WTC11 (cell line): ENCODE measurements around the gene PCDH9. TPM values are rescaled to one million over a fixed set of nuclear protein-coding genes. Genes with fewer than 3 reads are reported as not detected.

Experiments used
- ATAC-seq: fragments of 200-7000 bp; cut with Tn5 transposase; 2 replicates; pipeline ENCODE4 v1.10.0; 2021; ENCODE audit warnings: mild to moderate bottlenecking, moderate library complexity
- CTCF ChIA-PET: fragments of 300-600 bp; sonication (Branson Sonifier 250); formaldehyde crosslinking; loops from one replicate; lab custom pipeline; 2021; ENCODE audit warnings: antibody characterized with exemption; lab: Charles Lee
- POLR2A ChIA-PET: fragments of 350-600 bp; sonication (Branson Sonifier 250); formaldehyde crosslinking; loops from one replicate; lab custom pipeline; 2021; ENCODE audit warnings: antibody characterized with exemption; lab: Charles Lee
- DNase-seq: peaks from one replicate; pipeline ENCODE4 v3.0.0; 2021; ENCODE audit warnings: low spot score
- H3K27ac Mint-ChIP-seq: 2 replicates; pipeline ENCODE4 v1.8.0; 2021; ENCODE audit warnings: mixed read lengths
- H3K27me3 Mint-ChIP-seq: 2 replicates; pipeline ENCODE4 v1.8.0; 2021; ENCODE audit warnings: low read depth, mild to moderate bottlenecking, moderate library complexity, mixed read lengths
- H3K36me3 Mint-ChIP-seq: 2 replicates; pipeline ENCODE4 v1.8.0; 2021; ENCODE audit warnings: mixed read lengths
- H3K4me1 Mint-ChIP-seq: 2 replicates; pipeline ENCODE4 v1.8.0; 2022; ENCODE audit warnings: mixed read lengths
- H3K4me3 Mint-ChIP-seq: 2 replicates; pipeline ENCODE4 v1.8.0; 2021; ENCODE audit warnings: mild to moderate bottlenecking, moderate library complexity, mixed read lengths
- H3K9me3 Mint-ChIP-seq: 2 replicates; pipeline ENCODE4 v1.8.0; 2021; ENCODE audit warnings: mixed read lengths
- ARID4B ChIP-seq: sonication (generic); formaldehyde crosslinking; IDR thresholded peaks from 2 replicates; pipeline ENCODE4 v1.8.0; 2023; ENCODE audit warnings: missing genetic modification reagents, mild to moderate bottlenecking, borderline replicate concordance
- ATF2 ChIP-seq: sonication (generic); formaldehyde crosslinking; IDR thresholded peaks from 2 replicates; pipeline ENCODE4 v1.8.1; 2022; ENCODE audit warnings: low read depth, missing genetic modification reagents, borderline replicate concordance
- ATF3 ChIP-seq: sonication (generic); formaldehyde crosslinking; conservative IDR thresholded peaks from 2 replicates; pipeline ENCODE4 v1.8.1; 2022; ENCODE audit warnings: mild to moderate bottlenecking, missing genetic modification reagents
- CBFB ChIP-seq: sonication (generic); formaldehyde crosslinking; IDR thresholded peaks from 2 replicates; pipeline ENCODE4 v1.8.1; 2022; ENCODE audit warnings: mild to moderate bottlenecking, low read depth, missing genetic modification reagents
- FOXK1 ChIP-seq: sonication (generic); formaldehyde crosslinking; IDR thresholded peaks from 2 replicates; pipeline ENCODE4 v1.8.0; 2022; ENCODE audit warnings: mild to moderate bottlenecking, moderate library complexity, missing genetic modification reagents
- GABPB1 ChIP-seq: sonication (generic); formaldehyde crosslinking; IDR thresholded peaks from 2 replicates; pipeline ENCODE4 v1.8.1; 2023; ENCODE audit warnings: mild to moderate bottlenecking, missing genetic modification reagents
- JUN ChIP-seq: sonication (generic); formaldehyde crosslinking; IDR thresholded peaks from 2 replicates; pipeline ENCODE4 v1.8.0; 2023; ENCODE audit warnings: mild to moderate bottlenecking, missing genetic modification reagents
- NR3C1 ChIP-seq: sonication (generic); formaldehyde crosslinking; conservative IDR thresholded peaks from 2 replicates; pipeline ENCODE4 v1.8.1; 2023; ENCODE audit warnings: low read depth, mild to moderate bottlenecking, missing genetic modification reagents
- RORB ChIP-seq: fragments of 250-450 bp; sonication (Bioruptor Pico); IDR thresholded peaks from 2 replicates; pipeline ENCODE4 v1.9.0; 2021; ENCODE audit warnings: mild to moderate bottlenecking
- STAT6 ChIP-seq: sonication (generic); formaldehyde crosslinking; conservative IDR thresholded peaks from 2 replicates; pipeline ENCODE4 v1.8.1; 2023; ENCODE audit warnings: mild to moderate bottlenecking, low read depth, missing genetic modification reagents, moderate library complexity
- ZNF416 ChIP-seq: fragments of 250-450 bp; sonication (Bioruptor Pico); IDR thresholded peaks from 2 replicates; pipeline ENCODE4 v1.9.0; 2021; ENCODE audit warnings: mild to moderate bottlenecking, inconsistent platforms
- total RNA-seq: library from RNA; stranded (reverse); gene quantifications from 3 replicates; pipeline ENCODE4 v1.2.3, GENCODE V29; 2021
- TF ChIP-seq, protein P1 (sequence below): fragments of 250-450 bp; sonication (Bioruptor Pico); IDR thresholded peaks from 2 replicates; pipeline ENCODE4 v1.8.0; 2021; ENCODE audit warnings: mild to moderate bottlenecking
- TF ChIP-seq, protein P2 (sequence below): sonication (generic); formaldehyde crosslinking; IDR thresholded peaks from 2 replicates; pipeline ENCODE4 v1.8.1; 2023; ENCODE audit warnings: mild to moderate bottlenecking, missing genetic modification reagents, moderate library complexity

Gene PCDH9
- total RNA-seq, 1 experiment from 2014 or later = 0.48 TPM

DNA sequence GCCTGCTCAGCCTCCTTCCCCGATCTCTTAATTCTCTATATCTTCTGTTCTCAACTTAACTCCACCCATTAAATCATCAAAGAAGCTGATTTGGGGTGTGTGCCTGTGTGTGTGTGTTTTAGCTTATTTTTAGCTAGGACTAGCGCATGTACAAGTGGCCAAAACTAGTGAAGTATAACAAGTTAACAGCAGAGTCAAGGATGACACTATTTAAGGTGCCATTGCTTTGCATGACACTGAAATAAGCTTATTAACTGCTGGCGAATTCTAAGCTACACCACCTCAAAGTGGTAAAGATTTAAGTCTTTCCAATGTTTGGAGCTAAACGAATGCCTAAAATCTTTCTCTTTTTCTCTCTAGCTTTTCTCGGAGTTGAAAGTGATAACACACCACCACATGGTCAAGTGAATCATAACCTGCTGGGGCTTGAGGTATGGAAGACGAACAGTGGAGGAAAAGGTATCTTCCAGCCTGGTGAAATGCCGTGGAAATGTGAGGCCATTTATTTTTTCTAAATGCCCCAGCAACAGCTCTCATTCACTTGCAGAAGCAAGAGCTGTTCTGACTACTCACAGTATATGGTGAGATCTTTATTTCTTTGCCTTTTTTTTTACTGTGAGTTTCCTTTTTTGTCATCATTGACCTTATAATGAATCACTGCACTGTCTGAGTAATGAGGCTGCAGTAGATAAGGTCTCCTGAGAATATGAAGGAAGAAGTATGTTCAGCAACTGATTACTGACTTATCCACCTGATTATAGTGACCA lies 570.3 kb downstream of the PCDH9 start:
- H3K9me3 Mint-ChIP-seq = no peaks in the 10 kb centered on the region
- no peak overlapping the region for H3K27ac Mint-ChIP-seq
- ChIA-PET CTCF (no interaction called here), POLR2A (interaction anchor here (0.6 kb wide), 1 partner anchor 188 kb away, joined by 3 read pairs; no protein-coding TSS in a partner anchor)
- no peaks in the 10 kb centered on the region for H3K27me3 Mint-ChIP-seq
- H3K36me3 Mint-ChIP-seq = no peaks in the 10 kb centered on the region
- H3K4me1 Mint-ChIP-seq = peaks cover 15% of the 10 kb centered on the region
- TF ChIP-seq JUN (CRISPR knock-in tag) (no peak), STAT6 (no peak), FOXK1 (CRISPR knock-in tag) (no peak), RORB (no peak), GABPB1 (CRISPR knock-in tag) (no peak), NR3C1 (no peak), ATF2 (CRISPR knock-in tag) (no peak), ATF3 (CRISPR knock-in tag) (no peak), CBFB (CRISPR knock-in tag) (no peak), ARID4B (CRISPR knock-in tag) (no peak), ZNF416 (CRISPR knock-in tag) (no peak)
- TF ChIP-seq, protein P1, sequence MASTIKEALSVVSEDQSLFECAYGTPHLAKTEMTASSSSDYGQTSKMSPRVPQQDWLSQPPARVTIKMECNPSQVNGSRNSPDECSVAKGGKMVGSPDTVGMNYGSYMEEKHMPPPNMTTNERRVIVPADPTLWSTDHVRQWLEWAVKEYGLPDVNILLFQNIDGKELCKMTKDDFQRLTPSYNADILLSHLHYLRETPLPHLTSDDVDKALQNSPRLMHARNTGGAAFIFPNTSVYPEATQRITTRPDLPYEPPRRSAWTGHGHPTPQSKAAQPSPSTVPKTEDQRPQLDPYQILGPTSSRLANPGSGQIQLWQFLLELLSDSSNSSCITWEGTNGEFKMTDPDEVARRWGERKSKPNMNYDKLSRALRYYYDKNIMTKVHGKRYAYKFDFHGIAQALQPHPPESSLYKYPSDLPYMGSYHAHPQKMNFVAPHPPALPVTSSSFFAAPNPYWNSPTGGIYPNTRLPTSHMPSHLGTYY (CRISPR knock-in tag) = no peak
- no peak for ATAC-seq
- DNase-seq = no peak
- no peak overlapping the region for H3K4me3 Mint-ChIP-seq

GRCh38 chr13:66659286-66659685 lies 570.9 kb downstream of the PCDH9 start:
- Mint-ChIP-seq H3K9me3 (no peaks in the 10 kb centered on the region), H3K4me1 (peaks cover 15% of the 10 kb centered on the region), H3K27ac (no peak overlapping the region), H3K4me3 (no peak overlapping the region), H3K36me3 (no peaks in the 10 kb centered on the region), H3K27me3 (no peaks in the 10 kb centered on the region)
- ChIA-PET CTCF (no interaction called here), POLR2A (no interaction called here)
- ATAC-seq = no peak
- no peak for TF ChIP-seq FOXK1 (CRISPR knock-in tag)
- TF ChIP-seq, protein P2, sequence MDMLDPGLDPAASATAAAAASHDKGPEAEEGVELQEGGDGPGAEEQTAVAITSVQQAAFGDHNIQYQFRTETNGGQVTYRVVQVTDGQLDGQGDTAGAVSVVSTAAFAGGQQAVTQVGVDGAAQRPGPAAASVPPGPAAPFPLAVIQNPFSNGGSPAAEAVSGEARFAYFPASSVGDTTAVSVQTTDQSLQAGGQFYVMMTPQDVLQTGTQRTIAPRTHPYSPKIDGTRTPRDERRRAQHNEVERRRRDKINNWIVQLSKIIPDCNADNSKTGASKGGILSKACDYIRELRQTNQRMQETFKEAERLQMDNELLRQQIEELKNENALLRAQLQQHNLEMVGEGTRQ (CRISPR knock-in tag) = no peak
- no peak for TF ChIP-seq RORB
- DNase-seq = no peak
